Germinal center (tissue), 1 donor: ENCODE data around the gene PON1.

Experiments used
- DNase-seq: peaks from one replicate; pipeline ENCODE4 v3.0.0; 2012; ENCODE audit warnings: mixed read lengths, low spot score

The PON1 gene

DNA sequence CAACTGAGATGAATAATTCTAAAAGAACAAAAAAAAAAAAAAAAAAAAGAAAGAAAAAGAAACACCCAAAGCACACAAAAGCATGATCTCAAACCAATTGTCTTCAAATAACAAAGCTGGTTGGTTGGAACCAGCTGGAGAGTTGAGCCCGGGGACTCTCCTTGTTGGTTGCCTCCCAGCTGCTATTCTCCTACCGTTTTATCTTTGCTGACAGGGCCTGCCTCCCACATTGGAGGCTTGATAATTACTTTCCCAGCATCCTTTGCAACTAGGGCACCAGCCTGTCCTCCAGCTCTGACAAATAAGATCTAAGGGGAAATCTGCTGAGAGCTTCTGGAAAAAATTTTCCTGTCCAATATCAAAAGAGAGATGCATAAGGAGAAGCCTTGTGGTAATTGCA is 6.8 kb downstream of the PON1 start:
- DNase-seq = no peak

- no peak for DNase-seq
Measured at GRCh38 chr7:95316588-95316987, 7.7 kb downstream of the PON1 start.

DNA sequence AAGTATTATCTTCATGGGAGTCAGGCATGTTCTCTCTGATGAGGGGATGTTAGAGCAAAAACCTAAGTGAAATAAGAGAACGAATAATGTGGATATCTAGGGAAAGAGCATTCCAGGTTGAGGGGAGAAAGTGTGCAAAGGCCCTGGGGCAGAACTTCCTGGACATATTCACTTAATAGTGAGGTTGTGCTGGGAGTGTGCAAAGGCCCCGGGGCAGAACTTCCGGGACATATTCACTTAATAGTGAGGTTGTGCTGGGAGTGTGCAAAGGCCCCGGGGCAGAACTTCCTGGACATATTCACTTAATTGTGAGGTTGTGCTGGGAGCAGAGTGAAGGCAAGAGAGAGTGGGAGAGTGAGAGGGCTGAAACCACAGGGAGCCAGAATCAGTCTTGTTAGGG is 11.8 kb downstream of the PON1 start:
- no peak for DNase-seq

- no peak for DNase-seq
Measured at GRCh38 chr7:95311389-95311788, 12.9 kb downstream of the PON1 start.

- DNase-seq = no peak
Measured at GRCh38 chr7:95309951-95310350, 14.4 kb downstream of the PON1 start.

GRCh38 chr7:95304990-95305389 is 19.3 kb downstream of the PON1 start:
- no peak for DNase-seq

DNA sequence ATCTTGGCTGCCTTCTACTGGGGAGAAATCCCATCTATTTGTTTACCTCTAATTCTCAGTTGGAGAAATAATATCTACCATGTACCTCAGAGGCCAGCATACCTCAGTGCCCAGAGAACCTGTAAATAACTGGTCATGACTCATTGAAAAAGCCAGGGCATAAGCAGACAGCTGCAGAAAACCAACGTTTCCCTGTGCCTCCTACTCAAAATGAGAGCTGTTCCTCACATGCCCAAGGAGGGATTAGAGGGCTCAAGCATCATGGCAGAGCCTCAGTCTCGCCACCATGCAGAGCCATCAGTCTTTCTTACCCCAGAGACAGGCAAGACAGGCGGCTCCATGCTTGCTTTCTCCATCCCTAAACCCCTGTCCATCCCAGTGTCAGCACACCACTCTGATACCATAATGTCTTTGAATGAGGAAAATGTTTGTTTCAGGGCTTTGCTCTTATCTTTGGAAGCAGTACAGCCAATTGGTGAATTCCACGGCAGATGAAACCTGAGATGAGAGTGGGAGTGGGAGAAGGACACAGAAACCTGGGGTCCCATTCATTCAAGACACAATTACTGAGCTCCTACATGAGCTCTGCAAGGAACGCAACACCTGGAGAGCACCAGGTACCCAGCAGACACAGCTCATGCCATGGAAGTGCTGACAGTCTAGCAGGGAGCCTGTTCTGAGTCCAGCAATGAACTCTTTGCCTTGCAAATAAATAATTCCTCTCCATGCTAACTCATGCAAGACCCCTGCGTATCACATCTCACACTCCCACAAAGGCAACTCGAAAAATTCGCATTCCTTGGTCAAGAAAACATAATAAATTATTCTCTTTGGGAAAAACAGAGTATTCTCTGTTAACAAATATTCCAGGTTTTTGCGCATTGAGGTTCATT is 21.1 kb downstream of the PON1 start:
- no peak for DNase-seq

DNA sequence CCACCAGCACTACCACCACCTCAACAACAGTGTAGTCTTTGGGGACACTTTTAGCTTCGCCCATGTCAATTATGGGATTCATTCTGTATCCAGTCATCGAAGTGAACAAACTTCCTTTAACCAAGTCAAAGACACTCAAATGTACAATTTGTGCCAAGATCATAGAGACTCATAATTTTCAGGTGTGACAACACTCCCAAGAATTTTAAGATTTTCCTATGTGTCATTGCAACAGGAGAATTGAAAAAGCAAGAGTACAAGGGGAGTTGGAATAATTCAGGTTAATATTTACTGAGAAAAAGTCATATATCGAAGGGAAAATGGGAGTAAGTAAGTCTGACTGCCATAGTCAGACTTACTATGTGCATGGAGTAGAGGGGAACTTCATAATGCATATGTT is 26.2 kb downstream of the PON1 start:
- no peak for DNase-seq

- no peak for DNase-seq
Measured at GRCh38 chr7:95297041-95297440, 27.3 kb downstream of the PON1 start.

GRCh38 chr7:95296456-95296855 is 27.9 kb downstream of the PON1 start:
- no peak for DNase-seq

DNA sequence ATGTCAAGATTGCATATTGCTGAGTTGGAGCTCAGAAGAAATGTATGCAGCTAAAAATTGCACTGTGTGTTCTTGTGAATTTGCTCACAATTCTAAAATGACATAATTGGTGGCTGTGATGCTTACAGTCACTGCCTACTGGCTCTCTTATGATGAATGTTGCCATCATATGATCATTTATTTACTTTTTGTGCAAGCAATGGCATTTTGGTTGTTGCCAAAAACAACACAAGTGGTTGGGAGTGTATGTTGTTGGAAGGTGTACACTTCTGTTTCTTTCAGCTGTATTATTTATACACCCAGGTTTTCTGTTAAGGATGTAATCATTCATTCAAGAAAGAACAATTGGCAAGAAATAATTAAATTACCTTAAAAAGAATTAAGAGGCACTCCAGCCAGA is 28.9 kb downstream of the PON1 start:
- no peak for DNase-seq

DNA sequence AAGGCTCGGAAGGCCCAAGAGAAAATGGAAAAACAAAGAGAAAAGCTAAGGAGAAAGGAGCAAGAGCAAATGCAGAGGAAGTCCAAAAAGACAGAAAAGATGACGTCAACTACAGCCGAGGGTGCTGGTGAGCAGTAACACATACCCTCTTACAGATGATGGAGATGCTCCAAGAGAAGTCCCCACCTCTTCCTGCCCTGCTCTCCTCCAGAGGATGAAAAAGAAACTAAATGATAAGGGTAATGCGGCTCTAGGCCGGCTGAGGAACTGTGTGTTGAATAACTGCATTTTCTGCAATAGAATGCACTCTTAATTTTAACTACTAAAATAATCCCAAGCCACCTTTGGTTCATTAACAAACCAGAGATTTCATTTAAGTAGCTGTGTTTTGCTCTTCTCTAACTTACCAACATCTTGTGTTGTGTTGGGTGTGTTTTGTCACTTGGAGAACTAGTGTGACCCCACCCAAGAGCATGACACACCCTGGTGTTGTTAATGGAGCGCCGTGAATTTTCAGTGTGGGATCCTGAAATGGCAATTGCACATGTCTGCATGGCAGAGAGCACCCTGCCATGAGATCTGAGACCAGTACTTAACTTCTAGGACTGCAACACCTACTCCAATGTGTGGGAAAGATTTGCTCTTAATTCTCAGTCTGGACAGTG is 34.0 kb downstream of the PON1 start:
- no peak for DNase-seq

- DNase-seq = no peak
Measured at GRCh38 chr7:95286096-95286495, 38.2 kb downstream of the PON1 start.

DNA sequence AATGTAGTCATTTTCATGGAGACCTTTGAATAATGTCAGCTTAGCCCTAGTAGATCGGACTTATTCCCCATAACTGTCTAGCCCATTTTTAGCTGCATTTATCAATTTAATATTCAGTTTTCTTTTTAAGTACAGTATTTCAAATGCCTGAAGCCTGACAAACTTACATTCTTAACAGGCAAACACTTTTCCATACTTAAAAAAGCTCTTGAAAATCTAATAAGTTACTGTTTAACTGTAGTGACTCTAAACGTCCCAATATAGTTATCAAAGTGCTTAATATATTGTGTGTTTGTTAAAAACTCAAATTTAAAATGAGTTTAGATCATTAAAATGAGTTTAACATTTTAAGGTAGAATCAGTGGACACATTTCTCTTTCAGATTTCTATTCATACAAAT is 44.9 kb downstream of the PON1 start:
- no peak for DNase-seq

- no peak for DNase-seq
Measured at GRCh38 chr7:95276114-95276513, 48.2 kb downstream of the PON1 start.

- DNase-seq = no peak
Measured at GRCh38 chr7:95269640-95270039, 54.7 kb downstream of the PON1 start.

- no peak for DNase-seq
Measured at GRCh38 chr7:95267754-95268153, 56.6 kb downstream of the PON1 start.

DNA sequence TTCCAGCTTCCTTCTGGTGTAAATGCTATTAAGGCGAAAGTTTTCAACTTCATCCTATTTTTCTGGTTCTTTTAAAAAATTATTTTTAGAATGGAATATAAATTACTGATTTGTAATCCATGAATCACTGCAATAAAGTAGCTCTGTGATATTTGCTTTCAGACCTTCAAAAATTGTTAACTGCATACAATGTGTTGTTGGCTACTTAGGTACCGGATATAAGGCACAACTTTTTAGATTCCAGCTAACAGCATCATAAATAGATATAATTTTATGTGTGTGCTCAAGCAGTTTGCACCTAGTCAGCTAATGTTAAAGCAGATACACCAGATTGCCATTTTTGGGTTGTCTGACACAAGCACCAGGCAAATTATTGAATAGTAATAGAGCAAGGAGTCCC is 58.7 kb downstream of the PON1 start:
- DNase-seq = no peak

DNA sequence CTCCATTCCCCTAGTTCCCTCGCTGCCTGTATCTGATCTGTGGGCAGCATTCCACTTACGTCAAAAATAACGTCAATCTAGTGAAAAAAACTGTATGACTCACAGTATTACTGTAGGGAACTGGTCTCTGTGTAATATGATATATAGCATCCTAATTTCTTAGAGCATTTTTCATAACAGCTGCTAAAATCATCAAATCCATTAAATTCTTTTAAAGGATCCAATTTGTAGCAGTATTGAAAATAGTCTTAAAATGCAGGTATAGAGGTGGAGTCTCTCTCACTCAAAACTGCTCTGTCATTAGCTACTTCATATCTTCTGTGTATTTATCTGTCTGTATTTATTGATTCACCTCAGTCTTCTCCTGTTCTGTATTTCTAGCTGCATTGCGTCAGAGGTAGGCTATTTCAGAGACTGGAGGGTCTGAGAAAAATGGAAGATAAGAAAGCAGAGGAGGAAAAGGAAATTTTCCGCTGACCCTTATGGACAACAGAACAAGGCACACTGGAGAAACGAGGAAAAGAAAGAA is 59.9 kb downstream of the PON1 start:
- DNase-seq = no peak

DNA sequence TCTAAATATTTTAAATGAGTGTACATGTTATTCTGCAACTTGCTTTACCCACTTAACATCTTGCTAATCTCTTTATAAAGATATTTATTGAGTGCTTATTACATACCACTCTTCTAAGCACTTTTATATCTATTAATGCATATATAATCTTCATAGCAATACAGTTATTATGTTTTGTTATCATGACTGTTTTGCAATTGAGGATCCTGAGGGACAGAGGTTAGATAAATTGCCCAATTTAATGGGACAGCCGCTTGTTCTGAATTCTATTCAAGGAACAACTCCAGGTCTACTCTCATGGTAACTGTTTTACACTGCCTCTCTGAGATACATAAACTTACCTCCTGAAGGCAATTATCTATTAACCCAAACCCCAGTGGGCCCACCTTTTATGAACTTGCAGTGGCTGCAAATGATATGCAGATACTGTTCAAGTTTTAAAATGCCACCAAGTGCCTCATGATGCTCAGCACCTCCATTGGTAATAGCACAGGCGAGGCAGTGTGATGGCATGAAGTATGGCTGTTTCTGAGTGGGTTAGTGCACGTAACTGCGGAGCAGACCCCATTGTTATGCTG is 60.5 kb downstream of the PON1 start:
- no peak for DNase-seq

DNA sequence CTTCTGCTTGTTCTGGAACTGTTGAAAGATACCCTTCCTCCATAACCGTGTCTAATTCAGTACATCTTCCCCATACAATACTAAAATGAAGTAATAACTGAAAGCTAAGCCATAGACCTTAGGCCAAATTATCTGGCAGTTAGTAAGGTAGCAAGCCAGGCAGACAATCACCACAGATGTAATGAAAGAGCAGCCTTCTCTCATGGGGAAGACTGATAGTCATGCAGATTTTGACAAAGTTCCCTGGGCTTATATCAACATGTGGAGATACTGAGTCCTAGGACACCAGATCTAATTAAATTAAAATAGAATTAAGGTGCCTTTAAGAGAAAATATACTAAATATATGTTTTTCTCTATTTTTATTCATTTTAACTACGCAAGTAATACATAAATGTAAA is 61.5 kb downstream of the PON1 start:
- no peak for DNase-seq

- DNase-seq = no peak
Measured at GRCh38 chr7:95261895-95262415, 62.4 kb downstream of the PON1 start.

GRCh38 chr7:95255691-95256090 is 68.6 kb downstream of the PON1 start:
- DNase-seq = no peak
